ENCODE data around the gene BATF3. TPM values are rescaled to one million over a fixed set of nuclear protein-coding genes. Genes with fewer than 3 reads are reported as not detected.
A peak's percentile ranks its signal among the peaks of the same experiment; 100 is the strongest.

BATF3 gene
- total and polyA plus RNA-seq, 9 of the 15 experiments (the other 6 are each of a cell fraction or from before 2014, with no cell fraction given): 0.40 to 3.8 (median 2.0) TPM

GRCh38 chr1:212665241-212666115, 34.2 kb downstream of the BATF3 start (continued):
- TF ChIP-seq E2F4 (CRISPR knock-in tag; IDR thresholded peaks at IDR 0.05; ENCODE audit: low read depth): 0 out of 2 replicates have a peak, but pooled peaks have one; percentile 12
- peak; percentile 62 for TF ChIP-seq HMGN3 (IDR thresholded peaks at IDR 0.05; ENCODE audit: borderline replicate concordance, extremely low read depth, insufficient read length, low read depth, low read length)
- TF ChIP-seq SLC30A9 (CRISPR knock-in tag; IDR thresholded peaks at IDR 0.05): no peak
- TF ChIP-seq HMGXB4 (CRISPR knock-in tag; IDR thresholded peaks at IDR 0.05): peak; percentile 74; the same call in 1 of the 2 replicates
- TF ChIP-seq ZNF740 (CRISPR knock-in tag; IDR thresholded peaks at IDR 0.05): peak; percentile 50; the same call in 1 of the 2 replicates
- peak in 1 of 2 experiments; percentile 50; a peak in 1 of 4 replicates for TF ChIP-seq ZNF740 (tag; IDR thresholded peaks at IDR 0.05)
- peak; percentile 70; the same call in 1 of the 2 replicates for TF ChIP-seq ZFP91 (CRISPR knock-in tag; IDR thresholded peaks at IDR 0.05)
- TF ChIP-seq KLF10 (CRISPR knock-in tag; IDR thresholded peaks at IDR 0.05): no peak
- peak; percentile 83 for TF ChIP-seq ARID2 (IDR thresholded peaks at IDR 0.05)
- TF ChIP-seq MBD1 (CRISPR knock-in tag; IDR thresholded peaks at IDR 0.05): peak; percentile 93
- 0 out of 2 replicates have a peak, but pooled peaks have one; percentile 57 for TF ChIP-seq ZBTB17 (CRISPR knock-in tag; IDR thresholded peaks at IDR 0.05)
- TF ChIP-seq ZNF124 (CRISPR knock-in tag; IDR thresholded peaks at IDR 0.05): no peak
- peak; percentile 89 for TF ChIP-seq HBP1 (CRISPR knock-in tag; IDR thresholded peaks at IDR 0.05)
- peak; percentile 54; the same call in 1 of the 2 replicates for TF ChIP-seq CXXC5 (CRISPR knock-in tag; IDR thresholded peaks at IDR 0.05)
- no peak for TF ChIP-seq ZNF133 (CRISPR knock-in tag; IDR thresholded peaks at IDR 0.05)
- TF ChIP-seq PHF21A (IDR thresholded peaks at IDR 0.05; ENCODE audit: borderline replicate concordance, low read depth): 0 out of 2 replicates have a peak, but pooled peaks have one; percentile 31
- peak; percentile 97 to 98 for TF ChIP-seq RAD21 (CRISPR knock-in tag; conservative IDR thresholded peaks at IDR 0.05 in 1 of 2, IDR thresholded peaks at IDR 0.05 in 1 of 2)
